ENCODE results near the gene KRTAP5-5. TPM values are rescaled to one million over a fixed set of nuclear protein-coding genes. Genes with fewer than 3 reads are reported as not detected.

KRTAP5-5 gene
- total RNA-seq, 1 experiment from 2014 or later: not detected

GRCh38 chr11:1653541-1654387 lies 24.2 kb downstream of the KRTAP5-5 start:
- Histone ChIP-seq H2AFZ (ENCODE audit: low read length) (no peak overlapping the region), H3K4me2 (ENCODE audit: insufficient read depth, insufficient read length, low read length) (no peak overlapping the region), H2BK12ac (ENCODE audit: insufficient read length, low read depth, low read length) (no peak overlapping the region), H3K9ac (ENCODE audit: extremely low read depth, insufficient read length, low read length) (no peak overlapping the region), H2AK5ac (ENCODE audit: insufficient read length, low read length) (no peak overlapping the region), H4K91ac (ENCODE audit: insufficient read length, low read depth, low read length) (no peak overlapping the region), H4K20me1 (ENCODE audit: control insufficient read depth, insufficient read depth, insufficient read length) (no peaks in the 10 kb centered on the region), H4K5ac (ENCODE audit: insufficient read length, low read depth, low read length) (no peak overlapping the region), H2BK5ac (ENCODE audit: insufficient read length, low read length) (no peak overlapping the region), H3K27me3 (ENCODE audit: insufficient read depth, low read length) (no peaks in the 10 kb centered on the region; the same call in 1 of the 2 replicates), H3K18ac (ENCODE audit: insufficient read length, low read depth, low read length) (no peak overlapping the region), H3K23ac (ENCODE audit: insufficient read length, low read depth, low read length) (no peak overlapping the region), H2BK120ac (ENCODE audit: low read depth, low read length, poor library complexity, severe bottlenecking) (no peak overlapping the region), H3T11ph (ENCODE audit: low read length) (no peak overlapping the region), H3K79me2 (ENCODE audit: insufficient read depth, low read length) (no peaks in the 10 kb centered on the region), H3K27ac (ENCODE audit: insufficient read length, low read depth, low read length) (no peak overlapping the region), H3K23me2 (ENCODE audit: insufficient read length, low read depth, low read length, poor library complexity, severe bottlenecking) (no peaks in the 10 kb centered on the region), H4K8ac (replicated peaks; ENCODE audit: insufficient read length, low read depth, low read length) (no peak overlapping the region), H3K9me3 (ENCODE audit: control insufficient read depth, low read depth, low read length) (no peaks in the 10 kb centered on the region), H2BK20ac (ENCODE audit: low read depth, low read length, poor library complexity, severe bottlenecking) (no peak overlapping the region), H3K4me1 (ENCODE audit: insufficient read depth, low read length) (no peaks in the 10 kb centered on the region), H3K56ac (ENCODE audit: insufficient read length, low read depth, low read length) (no peak overlapping the region), H3K14ac (ENCODE audit: insufficient read depth, low read length) (no peak overlapping the region), H3K4ac (ENCODE audit: low read depth, low read length) (no peak overlapping the region), H3K79me1 (ENCODE audit: insufficient read depth, low read depth, low read length, poor library complexity, severe bottlenecking) (no peaks in the 10 kb centered on the region), H2BK15ac (ENCODE audit: low read depth, low read length) (no peak overlapping the region)
- H3K9me3 Mint-ChIP-seq: no peaks in the 10 kb centered on the region
- H3K36me3 Mint-ChIP-seq (ENCODE audit: insufficient read depth in 1 of 3, low read depth in 3 of 3): no peaks in the 10 kb centered on the region
- no CpG with 5 or more reads among the region's 14 CpGs for WGBS (ENCODE audit: extremely low coverage, insufficient read length, low lambda C conversion rate)
- DNase-seq: no peak
- peaks cover 42% of the 10 kb centered on the region for H3K27me3 Mint-ChIP-seq (ENCODE audit: low read depth)
- H3K27ac Mint-ChIP-seq: no peak overlapping the region; a peak in 1 of 7 replicates
- H3K4me1 Mint-ChIP-seq: peaks cover 4 to 9% of the 10 kb centered on the region in 2 experiments; a peak in 3 of 4 replicates
- no peak overlapping the region for H3K4me3 Mint-ChIP-seq
- TF ChIP-seq CTCF (conservative IDR thresholded peaks at IDR 0.05): no peak
